ENCODE measurements around the gene TUT4.

TUT4 gene

GRCh38 chr1:52599236-52599635, 46.3 kb upstream of the TUT4 start:
- no peak for DNase-seq (ENCODE audit: extremely low spot score)
- ChIA-PET CTCF (interaction anchor here (0.6 kb wide), 1 partner anchor 174 kb away, joined by 3 read pairs; no protein-coding TSS in a partner anchor), POLR2A (no interaction called here)
- no peak for TF ChIP-seq ELF4 (IDR thresholded peaks at IDR 0.05)
- TF ChIP-seq ZNF384 (IDR thresholded peaks at IDR 0.05) = no peak
- TF ChIP-seq NFRKB (IDR thresholded peaks at IDR 0.05) = no peak
- no peak for TF ChIP-seq SP1 (IDR thresholded peaks at IDR 0.05)
- TF ChIP-seq FOXK2 (IDR thresholded peaks at IDR 0.05) = no peak
- no peak for TF ChIP-seq FOXA1 (IDR thresholded peaks at IDR 0.05)
- no peak for TF ChIP-seq SUZ12 (IDR thresholded peaks at IDR 0.05)
- TF ChIP-seq TARDBP (IDR thresholded peaks at IDR 0.05) = no peak
- TF ChIP-seq L3MBTL2 (conservative IDR thresholded peaks at IDR 0.05) = no peak
- no peak for TF ChIP-seq CTBP1 (IDR thresholded peaks at IDR 0.05; ENCODE audit: borderline replicate concordance)
- TF ChIP-seq ARNT (IDR thresholded peaks at IDR 0.05) = no peak
- TF ChIP-seq FOXM1 (IDR thresholded peaks at IDR 0.05; ENCODE audit: borderline replicate concordance) = no peak
- no peak for TF ChIP-seq LEF1 (IDR thresholded peaks at IDR 0.05; ENCODE audit: borderline replicate concordance)

GRCh38 chr1:52598729-52599128, 45.8 kb upstream of the TUT4 start:
- TF ChIP-seq BHLHE40 (IDR thresholded peaks at IDR 0.05; ENCODE audit: borderline replicate concordance) (no peak), ARNT (IDR thresholded peaks at IDR 0.05) (no peak), SUZ12 (IDR thresholded peaks at IDR 0.05) (no peak), TARDBP (IDR thresholded peaks at IDR 0.05) (no peak), PKNOX1 (IDR thresholded peaks at IDR 0.05) (no peak), NFRKB (IDR thresholded peaks at IDR 0.05) (no peak), SP1 (IDR thresholded peaks at IDR 0.05) (no peak), FOXK2 (IDR thresholded peaks at IDR 0.05) (no peak), ELF4 (IDR thresholded peaks at IDR 0.05) (no peak), FOXM1 (IDR thresholded peaks at IDR 0.05; ENCODE audit: borderline replicate concordance) (no peak), HDGF (IDR thresholded peaks at IDR 0.05; ENCODE audit: borderline replicate concordance) (no peak), L3MBTL2 (conservative IDR thresholded peaks at IDR 0.05) (no peak), FOXA1 (IDR thresholded peaks at IDR 0.05) (no peak), ZNF384 (IDR thresholded peaks at IDR 0.05) (no peak)
- ChIA-PET POLR2A (no interaction called here), CTCF (no interaction called here)
- DNase-seq (ENCODE audit: extremely low spot score) = no peak

- no peak for TF ChIP-seq SP1 (IDR thresholded peaks at IDR 0.05)
- TF ChIP-seq SUZ12 (IDR thresholded peaks at IDR 0.05) = no peak
- TF ChIP-seq L3MBTL2 (conservative IDR thresholded peaks at IDR 0.05) = no peak
- no peak for TF ChIP-seq NFRKB (IDR thresholded peaks at IDR 0.05)
- no peak for TF ChIP-seq PKNOX1 (IDR thresholded peaks at IDR 0.05)
- no peak for TF ChIP-seq ELF4 (IDR thresholded peaks at IDR 0.05)
- CTCF ChIA-PET = no interaction called here
- DNase-seq (ENCODE audit: extremely low spot score) = no peak
- POLR2A ChIA-PET = no interaction called here
Observed at GRCh38 chr1:52597912-52598311, 45.0 kb upstream of the TUT4 start.

- ChIA-PET CTCF (no interaction called here), POLR2A (no interaction called here)
- TF ChIP-seq ZNF384 (IDR thresholded peaks at IDR 0.05) = no peak
- TF ChIP-seq PKNOX1 (IDR thresholded peaks at IDR 0.05) = no peak
- no peak for TF ChIP-seq BHLHE40 (IDR thresholded peaks at IDR 0.05; ENCODE audit: borderline replicate concordance)
- TF ChIP-seq TARDBP (IDR thresholded peaks at IDR 0.05) = no peak
- TF ChIP-seq ELF4 (IDR thresholded peaks at IDR 0.05) = no peak
- no peak for TF ChIP-seq LEF1 (IDR thresholded peaks at IDR 0.05; ENCODE audit: borderline replicate concordance)
- no peak for TF ChIP-seq HDGF (IDR thresholded peaks at IDR 0.05; ENCODE audit: borderline replicate concordance)
- TF ChIP-seq L3MBTL2 (conservative IDR thresholded peaks at IDR 0.05) = no peak
- no peak for TF ChIP-seq FOXM1 (IDR thresholded peaks at IDR 0.05; ENCODE audit: borderline replicate concordance)
- TF ChIP-seq SUZ12 (IDR thresholded peaks at IDR 0.05) = no peak
- TF ChIP-seq NFRKB (IDR thresholded peaks at IDR 0.05) = no peak
- DNase-seq (ENCODE audit: extremely low spot score) = no peak
Observed at GRCh38 chr1:52595061-52595460, 42.2 kb upstream of the TUT4 start.

GRCh38 chr1:52593495-52593894, 40.6 kb upstream of the TUT4 start:
- ChIA-PET CTCF (no interaction called here), POLR2A (interaction anchor here (1.4 kb wide), 1 partner anchor 40 kb away, joined by 6 read pairs; the partner anchor contains the start of gene TUT4)
- no peak for DNase-seq (ENCODE audit: extremely low spot score)
- TF ChIP-seq FOXK2 (IDR thresholded peaks at IDR 0.05) (no peak), SUZ12 (IDR thresholded peaks at IDR 0.05) (no peak), ZNF384 (IDR thresholded peaks at IDR 0.05) (no peak)

- CTCF ChIA-PET = no interaction called here
- POLR2A ChIA-PET = no interaction called here
- no peak for DNase-seq (ENCODE audit: extremely low spot score)
- TF ChIP-seq CTBP1 (IDR thresholded peaks at IDR 0.05; ENCODE audit: borderline replicate concordance) (no peak), FOXA1 (IDR thresholded peaks at IDR 0.05) (no peak), PKNOX1 (IDR thresholded peaks at IDR 0.05) (no peak), L3MBTL2 (conservative IDR thresholded peaks at IDR 0.05) (no peak), TARDBP (IDR thresholded peaks at IDR 0.05) (no peak), HDGF (IDR thresholded peaks at IDR 0.05; ENCODE audit: borderline replicate concordance) (no peak), FOXK2 (IDR thresholded peaks at IDR 0.05) (no peak), SUZ12 (IDR thresholded peaks at IDR 0.05) (no peak)
Observed at GRCh38 chr1:52592637-52593323, 39.9 kb upstream of the TUT4 start.

Measured in HEK293T (cell line).